Muscle of leg (tissue), 11 donors: ENCODE measurements around the gene DGKG. TPM values are rescaled to one million over a fixed set of nuclear protein-coding genes. Genes with fewer than 3 reads are reported as not detected.

Experiments used
- DNase-seq: peaks from one replicate; pipeline ENCODE4 v3.0.0; 2013
- H3K27ac ChIP-seq: one replicate; pipeline ENCODE4 v1.5.1; 2013; ENCODE audit warnings: mild to moderate bottlenecking, low read length, control low read depth
- H3K27me3 ChIP-seq: one replicate; pipeline ENCODE4 v1.6.1; 2013; ENCODE audit warnings: low read length; ENCODE audit not compliant: control insufficient read depth, insufficient read depth
- H3K36me3 ChIP-seq: one replicate; pipeline ENCODE4 v1.6.1; 2013; ENCODE audit warnings: low read length; ENCODE audit not compliant: control insufficient read depth, insufficient read depth
- H3K4me1 ChIP-seq: one replicate; pipeline ENCODE4 v1.6.1; 2013; ENCODE audit warnings: low read length; ENCODE audit not compliant: control insufficient read depth, insufficient read depth
- H3K4me3 ChIP-seq: one replicate; pipeline ENCODE4 v1.5.1; 2013; ENCODE audit warnings: low read length, control low read depth
- H3K9me3 ChIP-seq: replicated peaks from 2 replicates; pipeline ENCODE4 v1.6.1; 2013; ENCODE audit warnings: low read depth, low read length; ENCODE audit not compliant: control insufficient read depth
- WGBS: methylation state at CpG from one replicate; pipeline ENCODE4 v1.1.5; 2013; ENCODE audit warnings: missing lambda C conversion rate; ENCODE audit not compliant: insufficient coverage; 5-methylcytosine and 5-hydroxymethylcytosine counted together
- polyA plus RNA-seq, 8 donors: library from polyadenylated mRNA; unstranded; fragments of 120-200 nt; gene quantifications; one replicate each; pipeline versions ENCODE4 v1.2.1 to v1.2.3, GENCODE V29; 2013; ENCODE audit warnings: inconsistent platforms in 1 of 8, low replicate concordance in 1 of 8; ENCODE audit not compliant: insufficient read length in 8 of 8, insufficient read depth in 1 of 8
- total RNA-seq: library from RNA; stranded (reverse); fragments of 120-200 nt; gene quantifications from one replicate; pipeline ENCODE4 v1.2.4, GENCODE V29; 2013

DGKG gene
- total and polyA plus RNA-seq, 9 donors, result 0.83 to 2.0 (median 1.6) TPM

- WGBS, result 66% methylated on average over 5 of the region's 7 CpGs
- H3K4me3 ChIP-seq, result no peak overlapping the region
- H3K9me3 ChIP-seq, result no peaks in the 10 kb centered on the region
- no peaks in the 10 kb centered on the region for H3K27me3 ChIP-seq
- DNase-seq, result no peak
- H3K4me1 ChIP-seq, result peaks cover 46% of the 10 kb centered on the region
- H3K27ac ChIP-seq, result no peak overlapping the region
- no peaks in the 10 kb centered on the region for H3K36me3 ChIP-seq
These were observed 137.9 kb downstream of the DGKG start for GRCh38 chr3:186224041-186224610.

- Histone ChIP-seq H3K36me3 (no peaks in the 10 kb centered on the region), H3K9me3 (no peaks in the 10 kb centered on the region), H3K4me1 (peaks cover 48% of the 10 kb centered on the region), H3K27ac (no peak overlapping the region), H3K27me3 (no peaks in the 10 kb centered on the region), H3K4me3 (no peak overlapping the region)
- DNase-seq, result no peak
- 21% methylated on average over 3 of the region's 5 CpGs for WGBS
These were observed 138.6 kb downstream of the DGKG start for GRCh38 chr3:186223476-186223875.

- Histone ChIP-seq H3K4me3 (no peak overlapping the region), H3K27ac (peak overlapping the region; percentile 74), H3K4me1 (peaks cover 51% of the 10 kb centered on the region), H3K36me3 (no peaks in the 10 kb centered on the region), H3K9me3 (no peaks in the 10 kb centered on the region), H3K27me3 (no peaks in the 10 kb centered on the region)
- peak; percentile 75 for DNase-seq
- 29% methylated on average over 10 of the region's 15 CpGs for WGBS
These were observed 140.2 kb downstream of the DGKG start for GRCh38 chr3:186221760-186222378.

GRCh38 chr3:186220911-186221645, 141.0 kb downstream of the DGKG start:
- peaks cover 51% of the 10 kb centered on the region for H3K4me1 ChIP-seq
- H3K27me3 ChIP-seq, result no peaks in the 10 kb centered on the region
- H3K9me3 ChIP-seq, result no peaks in the 10 kb centered on the region
- H3K4me3 ChIP-seq, result no peak overlapping the region
- 26% methylated on average over 8 of the region's 12 CpGs for WGBS
- peak; percentile 82 for DNase-seq
- peak overlapping the region; percentile 74 for H3K27ac ChIP-seq
- H3K36me3 ChIP-seq, result no peaks in the 10 kb centered on the region

GRCh38 chr3:186220365-186220764, 141.7 kb downstream of the DGKG start:
- DNase-seq, result no peak
- 87% methylated on average over 3 of the region's 6 CpGs for WGBS
- Histone ChIP-seq H3K36me3 (no peaks in the 10 kb centered on the region), H3K27me3 (no peaks in the 10 kb centered on the region), H3K4me1 (peaks cover 48% of the 10 kb centered on the region), H3K27ac (peak overlapping the region; percentile 74), H3K4me3 (no peak overlapping the region), H3K9me3 (no peaks in the 10 kb centered on the region)

- WGBS, result 45% methylated on average over 6 of the region's 7 CpGs
- Histone ChIP-seq H3K4me1 (peaks cover 48% of the 10 kb centered on the region), H3K9me3 (no peaks in the 10 kb centered on the region), H3K36me3 (no peaks in the 10 kb centered on the region), H3K4me3 (no peak overlapping the region), H3K27ac (peak overlapping the region; percentile 74), H3K27me3 (no peaks in the 10 kb centered on the region)
- peak; percentile 89 for DNase-seq
These were observed 142.8 kb downstream of the DGKG start for GRCh38 chr3:186219211-186219638.

- DNase-seq, result peak; percentile 65
- peaks cover 44% of the 10 kb centered on the region for H3K4me1 ChIP-seq
- no peak overlapping the region for H3K4me3 ChIP-seq
- no peaks in the 10 kb centered on the region for H3K27me3 ChIP-seq
- no peaks in the 10 kb centered on the region for H3K9me3 ChIP-seq
- H3K36me3 ChIP-seq, result no peaks in the 10 kb centered on the region
- no CpG with 5 or more reads among the region's 8 CpGs for WGBS
- no peak overlapping the region for H3K27ac ChIP-seq
These were observed 143.6 kb downstream of the DGKG start for GRCh38 chr3:186218421-186218820.

GRCh38 chr3:186217820-186218164, 144.2 kb downstream of the DGKG start:
- Histone ChIP-seq H3K4me1 (peaks cover 42% of the 10 kb centered on the region), H3K27me3 (no peaks in the 10 kb centered on the region), H3K36me3 (no peaks in the 10 kb centered on the region), H3K9me3 (no peaks in the 10 kb centered on the region), H3K27ac (no peak overlapping the region), H3K4me3 (no peak overlapping the region)
- no peak for DNase-seq
- WGBS, result no CpG with 5 or more reads among the region's 1 CpG

GRCh38 chr3:186216900-186217819, 144.9 kb downstream of the DGKG start:
- DNase-seq, result peak; percentile 22
- peaks cover 37% of the 10 kb centered on the region for H3K4me1 ChIP-seq
- no peak overlapping the region for H3K4me3 ChIP-seq
- H3K27ac ChIP-seq, result no peak overlapping the region
- WGBS, result 67% methylated on average over 1 of the region's 4 CpGs
- H3K27me3 ChIP-seq, result no peaks in the 10 kb centered on the region
- no peaks in the 10 kb centered on the region for H3K9me3 ChIP-seq
- no peaks in the 10 kb centered on the region for H3K36me3 ChIP-seq

GRCh38 chr3:186214670-186215069, 147.4 kb downstream of the DGKG start:
- Histone ChIP-seq H3K27ac (no peak overlapping the region), H3K4me3 (no peak overlapping the region), H3K36me3 (no peaks in the 10 kb centered on the region), H3K27me3 (no peaks in the 10 kb centered on the region), H3K4me1 (peaks cover 36% of the 10 kb centered on the region), H3K9me3 (no peaks in the 10 kb centered on the region)
- no CpG with 5 or more reads among the region's 2 CpGs for WGBS
- DNase-seq, result no peak
